HEK293 (cell line): ENCODE results near the gene NLRC4.

Source experiments
- CTCF ChIA-PET: fragments of 350-600 bp; formaldehyde crosslinking; extraction: SDS; loops from one replicate; lab custom pipeline; 2021; ENCODE audit warnings: antibody characterized with exemption; lab: Yijun Ruan, JAX
- POLR2A ChIA-PET: fragments of 300-600 bp; formaldehyde crosslinking; extraction: SDS; loops from one replicate; lab custom pipeline; 2020; ENCODE audit warnings: antibody characterized with exemption, inconsistent platforms; lab: Yijun Ruan, JAX
- H3K27ac ChIP-seq: fragments of 200-500 bp; sonication (Bioruptor generic); 2 replicates; pipeline ENCODE4 v1.5.1; 2014; ENCODE audit warnings: low read depth, low read length, control low read depth, inconsistent platforms; ENCODE audit errors: extremely low read depth
- H3K36me3 ChIP-seq, 2 experiments: fragments of 200-500 bp in 1 of 2; sonication (Bioruptor generic) in 1 of 2; 1 replicate in 1 of 2; 2 replicates in 1 of 2; pipeline ENCODE4 v1.5.1; 2014 to 2017; ENCODE audit warnings: inconsistent platforms in 2 of 2, low read length in 2 of 2; ENCODE audit not compliant: control insufficient read depth in 2 of 2, insufficient read depth in 1 of 2
- H3K4me1 ChIP-seq: fragments of 200-500 bp; sonication (Bioruptor generic); 2 replicates; pipeline ENCODE4 v1.5.1; 2014; ENCODE audit warnings: mild to moderate bottlenecking, low read length, inconsistent platforms; ENCODE audit not compliant: control insufficient read depth, insufficient read depth
- H3K4me3 ChIP-seq: 2 replicates; pipeline ENCODE4 v1.5.1; 2011; ENCODE audit warnings: low read depth, mild to moderate bottlenecking, control low read depth, low read length, moderate library complexity
- H3K9me3 ChIP-seq: fragments of 200-500 bp; sonication (Bioruptor generic); 2 replicates; pipeline ENCODE4 v1.5.1; 2014; ENCODE audit warnings: low read depth, low read length, inconsistent platforms; ENCODE audit not compliant: control insufficient read depth, insufficient read depth
- FEZF1 ChIP-seq: fragments of 450-650 bp; formaldehyde crosslinking; IDR thresholded peaks from 2 replicates; pipeline ENCODE4 v1.5.1; 2016; ENCODE audit warnings: missing biosample characterization, missing genetic modification characterization
- GLIS2 ChIP-seq: fragments of 450-650 bp; formaldehyde crosslinking; IDR thresholded peaks from 2 replicates; pipeline ENCODE4 v1.5.1; 2016; ENCODE audit warnings: missing biosample characterization, missing genetic modification characterization
- KLF16 ChIP-seq: fragments of 450-650 bp; formaldehyde crosslinking; IDR thresholded peaks from 2 replicates; pipeline ENCODE4 v1.5.1; 2017; ENCODE audit warnings: missing biosample characterization, missing genetic modification characterization
- KLF17 ChIP-seq: fragments of 450-650 bp; formaldehyde crosslinking; IDR thresholded peaks from 2 replicates; pipeline ENCODE4 v1.5.1; 2016; ENCODE audit warnings: missing biosample characterization, missing genetic modification characterization
- PATZ1 ChIP-seq: fragments of 450-650 bp; formaldehyde crosslinking; IDR thresholded peaks from 2 replicates; pipeline ENCODE4 v1.5.1; 2016; ENCODE audit warnings: missing biosample characterization, missing genetic modification characterization
- PRDM10 ChIP-seq: fragments of 450-650 bp; formaldehyde crosslinking; IDR thresholded peaks from 2 replicates; pipeline ENCODE4 v1.5.1; 2016; ENCODE audit warnings: missing biosample characterization, missing genetic modification characterization
- SP3 ChIP-seq: fragments of 450-650 bp; formaldehyde crosslinking; IDR thresholded peaks from 2 replicates; pipeline ENCODE4 v1.5.1; 2016; ENCODE audit warnings: missing biosample characterization, missing genetic modification characterization
- SP7 ChIP-seq: fragments of 450-650 bp; formaldehyde crosslinking; IDR thresholded peaks from 2 replicates; pipeline ENCODE4 v1.5.1; 2016; ENCODE audit warnings: missing biosample characterization, missing genetic modification characterization
- ZBTB20 ChIP-seq: fragments of 450-650 bp; formaldehyde crosslinking; IDR thresholded peaks from 2 replicates; pipeline ENCODE4 v1.5.1; 2016; ENCODE audit warnings: missing biosample characterization, missing genetic modification characterization
- ZFP37 ChIP-seq: fragments of 450-650 bp; formaldehyde crosslinking; IDR thresholded peaks from 2 replicates; pipeline ENCODE4 v1.5.1; 2016; ENCODE audit warnings: missing biosample characterization, missing genetic modification characterization
- ZNF10 ChIP-seq: fragments of 450-650 bp; formaldehyde crosslinking; IDR thresholded peaks from 2 replicates; pipeline ENCODE4 v1.5.1; 2017; ENCODE audit warnings: missing biosample characterization, missing genetic modification characterization
- ZNF354C ChIP-seq: fragments of 450-650 bp; formaldehyde crosslinking; IDR thresholded peaks from 2 replicates; pipeline ENCODE4 v1.5.1; 2016; ENCODE audit warnings: missing biosample characterization, missing genetic modification characterization, low read depth, borderline replicate concordance
- ZNF366 ChIP-seq: fragments of 450-650 bp; formaldehyde crosslinking; conservative IDR thresholded peaks from 2 replicates; pipeline ENCODE4 v1.5.1; 2016; ENCODE audit warnings: missing biosample characterization, missing genetic modification characterization
- ZNF449 ChIP-seq: fragments of 450-650 bp; formaldehyde crosslinking; IDR thresholded peaks from 2 replicates; pipeline ENCODE4 v1.5.1; 2017; ENCODE audit warnings: missing biosample characterization, mild to moderate bottlenecking, missing genetic modification characterization, moderate library complexity
- ZNF518A ChIP-seq: fragments of 450-650 bp; formaldehyde crosslinking; conservative IDR thresholded peaks from 2 replicates; pipeline ENCODE4 v1.5.1; 2016; ENCODE audit warnings: low read depth, missing biosample characterization, missing genetic modification characterization
- ZNF600 ChIP-seq: fragments of 450-650 bp; formaldehyde crosslinking; IDR thresholded peaks from 2 replicates; pipeline ENCODE4 v1.5.1; 2016; ENCODE audit warnings: missing biosample characterization, missing genetic modification characterization
- ZNF76 ChIP-seq: fragments of 450-650 bp; formaldehyde crosslinking; IDR thresholded peaks from 2 replicates; pipeline ENCODE4; 2016; ENCODE audit warnings: low read depth, missing biosample characterization, missing genetic modification characterization, borderline replicate concordance
- ZSCAN30 ChIP-seq: fragments of 450-650 bp; IDR thresholded peaks from 2 replicates; pipeline ENCODE4 v1.5.1; 2018; ENCODE audit warnings: missing biosample characterization, mild to moderate bottlenecking, missing genetic modification characterization, moderate library complexity

Gene NLRC4

GRCh38 chr2:32277674-32278477, 13.2 kb upstream of the NLRC4 start, which contains the start of gene YIPF4:
TSS of gene YIPF4 (plus strand) at chr2:32277904. CDS start at chr2:32278156, 252 bp downstream.
- Histone ChIP-seq H3K27ac (peak within 1 kb of the TSS; percentile 72), H3K4me1 (peaks cover 4% of the 10 kb centered on the region; the same call in 1 of the 2 replicates), H3K36me3 (peaks cover 21 to 28% of the 10 kb centered on the region in 2 experiments), H3K4me3 (peak within 1 kb of the TSS; percentile 93), H3K9me3 (no peaks in the 10 kb centered on the region)
- ChIA-PET POLR2A (interaction anchor here (0.5 to 1.1 kb wide), 4 partner anchors 10 to 222 kb away, joined by 3 to 4 read pairs (median 3); partner anchors contain the start of gene SLC30A6), CTCF (no interaction called here)
- TF ChIP-seq ZNF449 (tag by site-specific recombination) (no peak), ZBTB20 (tag by site-specific recombination) (peak; percentile 32; the same call in 1 of the 2 replicates), ZNF600 (tag by site-specific recombination) (peak; percentile 60), ZSCAN30 (tag by site-specific recombination) (peak; percentile 45; the same call in 1 of the 2 replicates), ZNF366 (tag by site-specific recombination) (0 out of 2 replicates have a peak, but pooled peaks have one; percentile 22), FEZF1 (tag by site-specific recombination) (no peak), SP7 (tag by site-specific recombination) (peak; percentile 48; the same call in 1 of the 2 replicates), KLF16 (tag by site-specific recombination) (0 out of 2 replicates have a peak, but pooled peaks have one; percentile 24), PATZ1 (tag by site-specific recombination) (0 out of 2 replicates have a peak, but pooled peaks have one; percentile 21), ZNF76 (tag by site-specific recombination) (peak; percentile 64; the same call in 1 of the 2 replicates), PRDM10 (tag by site-specific recombination) (peak; percentile 29; the same call in 1 of the 2 replicates), ZNF354C (tag by site-specific recombination) (no peak), GLIS2 (tag by site-specific recombination) (peak; percentile 86), ZNF518A (tag by site-specific recombination) (peak; percentile 99), ZFP37 (tag by site-specific recombination) (peak; percentile 69; the same call in 1 of the 2 replicates), ZNF10 (tag by site-specific recombination) (peak; percentile 33; the same call in 1 of the 2 replicates), SP3 (peak; percentile 43; the same call in 1 of the 2 replicates), KLF17 (tag by site-specific recombination) (no peak)
